K562 (cell line): ENCODE results near the gene CYYR1. TPM values are rescaled to one million over a fixed set of nuclear protein-coding genes. Genes with fewer than 3 reads are reported as not detected.

ENCODE experiments used
- ATAC-seq: fragments of 200-7000 bp; cut with Tn5 transposase; 3 replicates; pipeline ENCODE4 v1.9.1; 2020; ENCODE audit warnings: moderate library complexity
- BruUV-seq: library from RNA; stranded (reverse); fragments of 400-500 nt; replicated peaks from 2 replicates; lab custom pipeline; 2021; lab: Mats Ljungman, UMichigan
- CTCF ChIA-PET: fragments of 300-600 bp; formaldehyde crosslinking; extraction: SDS; loops from one replicate; lab custom pipeline; 2021; ENCODE audit warnings: low intra/inter-chr PET ratio; lab: Yijun Ruan, JAX
- POLR2A ChIA-PET: fragments of 300-600, 350-650 bp; sonication (Branson Sonifier 250); formaldehyde crosslinking; extraction: SDS; loops from one replicate; lab custom pipeline; 2021; ENCODE audit warnings: antibody characterized with exemption, inconsistent platforms; lab: Yijun Ruan, JAX
- DNase-seq, 4 experiments: peaks; one replicate each; pipeline versions ENCODE4 v3.0.0 to v3.0.0-alpha.2; 2011 to 2018; ENCODE audit warnings: low spot score in 3 of 4, mixed read lengths in 3 of 4; ENCODE audit errors: extremely low read depth in 1 of 4
- FAIRE-seq: peaks from 2 replicates; lab custom pipeline; 2011; peaks lifted over from hg19 to GRCh38; lab: Jason Lieb, UNC
- H2AFZ ChIP-seq: 2 replicates; pipeline ENCODE4 v1.6.0; 2011; ENCODE audit warnings: low read depth, low read length, control low read depth, inconsistent platforms
- H3K27ac ChIP-seq: fragments of 200-600 bp; 3 replicates; pipeline ENCODE4 v1.8.0; 2011; ENCODE audit warnings: low read depth, mild to moderate bottlenecking, control low read depth, inconsistent platforms, low read length, moderate library complexity, mixed read lengths; ENCODE audit errors: extremely low read depth
- H3K27me3 ChIP-seq, 2 experiments: fragments of 300-600 bp in 1 of 2; 2 replicates in 1 of 2; 3 replicates in 1 of 2; pipeline versions ENCODE4 v1.6.0 to v1.8.0; 2011; ENCODE audit warnings: inconsistent platforms in 2 of 2, low read length in 2 of 2, mild to moderate bottlenecking in 1 of 2, mixed read lengths in 1 of 2, moderate library complexity in 1 of 2; ENCODE audit not compliant: control insufficient read depth in 2 of 2, insufficient read depth in 2 of 2
- H3K36me3 ChIP-seq: fragments of 300-600 bp; 3 replicates; pipeline ENCODE4 v1.8.0; 2011; ENCODE audit warnings: mild to moderate bottlenecking, low read length, inconsistent platforms; ENCODE audit not compliant: control insufficient read depth, insufficient read depth
- H3K4me1 ChIP-seq, 2 experiments: fragments of 200-600 bp in 1 of 2; replicated peaks in 1 of 2; 2 replicates in 1 of 2; 3 replicates in 1 of 2; pipeline versions ENCODE4 v1.5.1 to v1.8.0; 2011; ENCODE audit warnings: inconsistent platforms in 2 of 2, low read length in 2 of 2, mild to moderate bottlenecking in 1 of 2, mixed read lengths in 1 of 2, moderate library complexity in 1 of 2; ENCODE audit not compliant: control insufficient read depth in 2 of 2, insufficient read depth in 2 of 2
- H3K4me2 ChIP-seq: 2 replicates; pipeline ENCODE4 v1.6.1; 2011; ENCODE audit warnings: low read length, control low read depth, inconsistent platforms, mixed read lengths; ENCODE audit not compliant: insufficient read depth
- H3K4me3 ChIP-seq: fragments of 200-600 bp; sonication (generic), shearing (Covaris generic); 2 replicates; pipeline ENCODE4 v1.5.1; 2016; ENCODE audit warnings: control low read depth, inconsistent platforms
- H3K79me2 ChIP-seq: fragments of 200-600 bp; 3 replicates; pipeline ENCODE4 v1.8.0; 2011; ENCODE audit warnings: low read length, inconsistent platforms; ENCODE audit not compliant: control insufficient read depth, insufficient read depth
- H3K9ac ChIP-seq, 2 experiments: 2 replicates each; pipeline versions ENCODE4 v1.6.0 to v1.6.1; 2011; ENCODE audit warnings: low read depth in 2 of 2, low read length in 2 of 2, control low read depth in 1 of 2, inconsistent platforms in 1 of 2, mild to moderate bottlenecking in 1 of 2, mixed read lengths in 1 of 2; ENCODE audit not compliant: insufficient read depth in 1 of 2
- H3K9me1 ChIP-seq: one replicate; pipeline ENCODE4 v1.6.0; 2011; ENCODE audit warnings: inconsistent platforms, mild to moderate bottlenecking, low read length, moderate library complexity; ENCODE audit not compliant: control insufficient read depth, insufficient read depth
- H3K9me3 ChIP-seq: replicated peaks from 2 replicates; pipeline ENCODE4 v1.5.1; 2011; ENCODE audit warnings: low read depth, low read length, inconsistent platforms; ENCODE audit not compliant: control insufficient read depth, insufficient read depth
- H4K20me1 ChIP-seq: replicated peaks from 2 replicates; pipeline ENCODE4 v1.6.1; 2011; ENCODE audit warnings: low read length, inconsistent platforms, mixed read lengths; ENCODE audit not compliant: control insufficient read depth, insufficient read depth
- CEBPB ChIP-seq: fragments of 450-650 bp; IDR thresholded peaks from 2 replicates; pipeline ENCODE4 v1.6.1; 2016; ENCODE audit warnings: missing genetic modification characterization, missing compliant biosample characterization
- ELF4 ChIP-seq: fragments of 450-650 bp; formaldehyde crosslinking; IDR thresholded peaks from 2 replicates; pipeline ENCODE4 v1.4.0; 2022; ENCODE audit warnings: missing genetic modification characterization
- GTF2A2 ChIP-seq: IDR thresholded peaks from 2 replicates; pipeline ENCODE4 v1.6.1; 2016; ENCODE audit warnings: mild to moderate bottlenecking, missing genetic modification characterization, missing compliant biosample characterization
- PCBP2 ChIP-seq: fragments of 200-400 bp; formaldehyde crosslinking; IDR thresholded peaks from 2 replicates; pipeline ENCODE4 v1.6.1; 2018; ENCODE audit warnings: low read length, low read depth, mild to moderate bottlenecking, moderate library complexity; ENCODE audit not compliant: poor library complexity, severe bottlenecking
- POLR2B ChIP-seq: fragments of 450-650 bp; IDR thresholded peaks from 2 replicates; pipeline ENCODE4 v1.6.1; 2018; ENCODE audit warnings: low read depth; ENCODE audit not compliant: partially characterized antibody
- POLR2G ChIP-seq: fragments of 200-400 bp; formaldehyde crosslinking; IDR thresholded peaks from 2 replicates; pipeline ENCODE4 v1.6.1; 2017; ENCODE audit warnings: low read depth, mild to moderate bottlenecking, antibody characterized with exemption, low read length, moderate library complexity
- SETDB1 ChIP-seq: IDR thresholded peaks from one replicate; pipeline ENCODE4 v1.6.1; 2012; ENCODE audit warnings: low read length, control low read depth, inconsistent platforms
- SREBF1 ChIP-seq: fragments of 150-350 bp; IDR thresholded peaks from 2 replicates; pipeline ENCODE4 v1.6.1; 2014; ENCODE audit warnings: antibody characterized with exemption, low read depth, low read length, borderline replicate concordance
- ZNF347 ChIP-seq: fragments of 450-650 bp; formaldehyde crosslinking; IDR thresholded peaks from 2 replicates; pipeline ENCODE4 v1.4.0; 2020; ENCODE audit warnings: low read depth, mild to moderate bottlenecking, moderate library complexity
- WGBS: fragments of 100-300 bp; shearing (Covaris generic); methylation state at CpG from one replicate; pipeline ENCODE4 v1.1.6; 2016; ENCODE audit warnings: low coverage, mixed read lengths; ENCODE audit not compliant: insufficient coverage; ENCODE audit errors: missing lambda C conversion rate; 5-methylcytosine and 5-hydroxymethylcytosine counted together
- in situ Hi-C: fragments of 300-500 bp; cut with MboI; formaldehyde crosslinking; loops from 4 replicates; pipeline ENCODE4 v1.15.0; 2018; ENCODE audit warnings: inconsistent platforms, mixed read lengths
- intact Hi-C: fragments of 100-400 bp; cut with micrococcal nuclease; formaldehyde crosslinking; loops from 2 replicates; pipeline ENCODE4 v1.14.2; 2022
- polyA plus RNA-seq, 8 experiments: library from polyadenylated mRNA; depleted of rRNA in 4 of 8; stranded (reverse) in 5 of 8; unstranded in 3 of 8; fragments of >200 nt; fragmentation: Nextera tagmentation in 2 of 8; fragmentation: Illumina TruSeq in 1 of 8; extraction: Ambion mirVana in 2 of 8; extraction: Trizol in 1 of 8; gene quantifications; 2 replicates each; pipeline versions ENCODE4 v1.2.1 to v1.2.3, GENCODE V29; 2011 to 2014; ENCODE audit warnings: inconsistent platforms in 1 of 8, missing spikeins in 1 of 8
- total RNA-seq, 7 experiments: library from RNA; depleted of rRNA in 6 of 7; stranded (reverse); fragments of >200 nt in 6 of 7; fragmentation: Illumina TruSeq in 2 of 7; extraction: Trizol in 2 of 7; gene quantifications; 2 replicates each; pipeline versions ENCODE4 v1.2.1 to v1.2.3, GENCODE V29; 2011 to 2021; ENCODE audit warnings: low replicate concordance in 1 of 7

CYYR1 gene
- total and polyA plus RNA-seq, 9 of the 15 experiments (the other 6 are each of a cell fraction or from before 2014, with no cell fraction given): not detected

GRCh38 chr21:26470351-26471098 lies 102.6 kb downstream of the CYYR1 start:
- no peaks in the 10 kb centered on the region for H3K36me3 ChIP-seq
- no peaks in the 10 kb centered on the region; the same call in 1 of the 2 replicates for H3K9me3 ChIP-seq
- H3K4me3 ChIP-seq: no peak overlapping the region
- WGBS: under 1% methylated on average over 8 of the region's 8 CpGs
- no peak overlapping the region for H3K4me2 ChIP-seq
- FAIRE-seq (no peak), ATAC-seq (no peak), DNase-seq (no peak)
- in situ Hi-C loops: no loop called here
- H2AFZ ChIP-seq: no peak overlapping the region
- CTCF ChIA-PET: no interaction called here
- H3K27ac ChIP-seq: no peak overlapping the region
- no peaks in the 10 kb centered on the region for H4K20me1 ChIP-seq
- no peaks in the 10 kb centered on the region for H3K27me3 ChIP-seq
- no peaks in the 10 kb centered on the region for H3K9me1 ChIP-seq
- TF ChIP-seq CEBPB (tag): no peak
- no peak for TF ChIP-seq GTF2A2 (tag)
- no peak for TF ChIP-seq ZNF347 (CRISPR knock-in tag)
- no peak for TF ChIP-seq PCBP2
- no peak for TF ChIP-seq SETDB1
- no peak for TF ChIP-seq SREBF1
- TF ChIP-seq POLR2B: no peak
- TF ChIP-seq ELF4 (CRISPR knock-in tag): no peak
- TF ChIP-seq POLR2G: no peak
- no peak overlapping the region for H3K9ac ChIP-seq
- H3K79me2 ChIP-seq: no peaks in the 10 kb centered on the region
- POLR2A ChIA-PET: no interaction called here
- no TSS peak for BruUV-seq
- intact Hi-C loops: no loop called here
- H3K4me1 ChIP-seq: no peaks in the 10 kb centered on the region
